SK-N-SH treated with all-trans-retinoic acid at 6 μM for 48 hours (cell line): ENCODE measurements around the gene ABCG2.
A peak's percentile ranks its signal among the peaks of the same experiment; 100 is the strongest.

Experiments
- ATAC-seq: fragments of 200-7000 bp; cut with Tn5 transposase; 3 replicates; pipeline ENCODE4 v1.9.1; 2020; ENCODE audit warnings: mild to moderate bottlenecking, moderate library complexity
- ARNTL ChIP-seq: fragments of 450-650 bp; formaldehyde crosslinking; IDR thresholded peaks from 2 replicates; pipeline ENCODE4 v1.5.0; 2020; ENCODE audit warnings: low read depth, mild to moderate bottlenecking, moderate library complexity, borderline replicate concordance
- BACH2 ChIP-seq: fragments of 250-450 bp; sonication (Bioruptor Pico); IDR thresholded peaks from 2 replicates; pipeline ENCODE4 v1.9.0; 2021; ENCODE audit warnings: mild to moderate bottlenecking, borderline replicate concordance
- CSDC2 ChIP-seq: fragments of 250-450 bp; sonication (Bioruptor Pico); IDR thresholded peaks from 2 replicates; pipeline ENCODE4 v1.5.0; 2020; ENCODE audit warnings: mild to moderate bottlenecking, moderate library complexity
- GLIS3 ChIP-seq: fragments of 250-450 bp; sonication (Bioruptor Pico); IDR thresholded peaks from 2 replicates; pipeline ENCODE4 v1.5.0; 2020; ENCODE audit warnings: mild to moderate bottlenecking, moderate library complexity
- ISL1 ChIP-seq: fragments of 250-450 bp; sonication (Bioruptor Pico); IDR thresholded peaks from 2 replicates; pipeline ENCODE4 v2.1.2; 2022; ENCODE audit warnings: mild to moderate bottlenecking, moderate library complexity
- OSR1 ChIP-seq: fragments of 250-450 bp; sonication (Bioruptor Pico); IDR thresholded peaks from 2 replicates; pipeline ENCODE4 v1.8.0; 2022; ENCODE audit warnings: moderate library complexity, mild to moderate bottlenecking, inconsistent platforms
- PPARA ChIP-seq: fragments of 250-450 bp; sonication (Bioruptor Pico); IDR thresholded peaks from 2 replicates; pipeline ENCODE4 v1.5.0; 2020; ENCODE audit warnings: mild to moderate bottlenecking, borderline replicate concordance
- RARB ChIP-seq: fragments of 250-450 bp; sonication (Bioruptor Pico); IDR thresholded peaks from 2 replicates; pipeline ENCODE4 v1.8.0; 2021; ENCODE audit warnings: mild to moderate bottlenecking, moderate library complexity
- SNAI2 ChIP-seq: fragments of 250-450 bp; sonication (Bioruptor Pico); IDR thresholded peaks from 2 replicates; pipeline ENCODE4 v1.5.0; 2020; ENCODE audit warnings: mild to moderate bottlenecking, moderate library complexity
- TCF4 ChIP-seq: fragments of 250-450 bp; sonication (Bioruptor Pico); IDR thresholded peaks from 2 replicates; pipeline ENCODE4 v1.8.0; 2021; ENCODE audit warnings: mild to moderate bottlenecking, moderate library complexity, borderline replicate concordance
- TOX ChIP-seq: fragments of 250-450 bp; sonication (Bioruptor Pico); IDR thresholded peaks from 2 replicates; pipeline ENCODE4 v1.8.0; 2021; ENCODE audit warnings: mild to moderate bottlenecking, moderate library complexity, borderline replicate concordance
- ZC3H10 ChIP-seq: fragments of 250-450 bp; sonication (Bioruptor Pico); IDR thresholded peaks from 2 replicates; pipeline ENCODE4 v1.5.1; 2021; ENCODE audit warnings: mild to moderate bottlenecking, moderate library complexity
- ZFP3 ChIP-seq: fragments of 250-450 bp; sonication (Bioruptor Pico); IDR thresholded peaks from 2 replicates; pipeline ENCODE4 v1.5.0; 2020; ENCODE audit warnings: mild to moderate bottlenecking, moderate library complexity
- ZFP30 ChIP-seq: fragments of 450-650 bp; formaldehyde crosslinking; IDR thresholded peaks from 2 replicates; pipeline ENCODE4 v1.5.0; 2022; ENCODE audit warnings: mild to moderate bottlenecking, moderate library complexity
- ZNF70 ChIP-seq: fragments of 450-650 bp; formaldehyde crosslinking; IDR thresholded peaks from 2 replicates; pipeline ENCODE4 v1.5.0; 2020; ENCODE audit warnings: mild to moderate bottlenecking, moderate library complexity
- TF ChIP-seq, protein P1 (sequence below): fragments of 250-450 bp; sonication (Bioruptor Pico); IDR thresholded peaks from 2 replicates; pipeline ENCODE4 v1.8.0; 2020; ENCODE audit warnings: mild to moderate bottlenecking, moderate library complexity, borderline replicate concordance
- TF ChIP-seq, protein P2 (sequence below): fragments of 250-450 bp; sonication (Bioruptor Pico); IDR thresholded peaks from 2 replicates; pipeline ENCODE4 v1.5.1; 2021; ENCODE audit warnings: mild to moderate bottlenecking, moderate library complexity
- TF ChIP-seq, protein P3 (sequence below): fragments of 250-450 bp; sonication (Bioruptor Pico); IDR thresholded peaks from 2 replicates; pipeline ENCODE4 v1.5.0; 2020; ENCODE audit warnings: mild to moderate bottlenecking, moderate library complexity
- TF ChIP-seq, protein P4 (sequence below): fragments of 250-450 bp; sonication (Bioruptor Pico); IDR thresholded peaks from 2 replicates; pipeline ENCODE4 v1.5.1; 2020; ENCODE audit warnings: low read depth, mild to moderate bottlenecking, moderate library complexity
- TF ChIP-seq, protein P5 (sequence below): fragments of 250-450 bp; sonication (Bioruptor Pico); IDR thresholded peaks from 2 replicates; pipeline ENCODE4 v1.8.0; 2021; ENCODE audit warnings: low read depth, mild to moderate bottlenecking, moderate library complexity, borderline replicate concordance

Gene ABCG2

DNA sequence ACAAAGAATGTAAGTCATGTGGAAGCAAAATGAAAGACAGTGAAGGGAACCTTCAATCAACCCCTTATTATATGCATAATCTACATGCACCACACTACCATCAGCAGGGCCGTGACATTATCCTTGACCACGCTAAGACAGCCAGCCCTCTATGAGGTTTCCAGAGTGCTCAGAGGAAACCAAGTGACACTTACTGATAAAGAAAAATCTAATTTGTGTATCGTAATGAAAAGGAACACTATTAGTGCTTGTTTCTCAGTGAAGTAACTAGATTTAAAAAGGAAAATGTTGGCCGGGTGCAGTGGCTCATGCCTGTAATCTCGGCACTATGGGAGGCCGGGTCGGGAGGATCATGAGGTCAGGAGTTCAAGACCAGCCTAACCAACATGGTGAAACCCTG is 56.4 kb downstream of the ABCG2 start:
- no peak for ATAC-seq
- TF ChIP-seq TCF4 (CRISPR knock-in tag) (peak; percentile 75), OSR1 (no peak), SNAI2 (CRISPR knock-in tag) (peak; percentile 81), ZNF70 (CRISPR knock-in tag) (no peak), PPARA (CRISPR knock-in tag) (no peak), ZFP3 (CRISPR knock-in tag) (peak; percentile 91), RARB (CRISPR knock-in tag) (no peak), ISL1 (CRISPR knock-in tag) (peak; percentile 94), GLIS3 (CRISPR knock-in tag) (no peak)
- TF ChIP-seq, protein P1, sequence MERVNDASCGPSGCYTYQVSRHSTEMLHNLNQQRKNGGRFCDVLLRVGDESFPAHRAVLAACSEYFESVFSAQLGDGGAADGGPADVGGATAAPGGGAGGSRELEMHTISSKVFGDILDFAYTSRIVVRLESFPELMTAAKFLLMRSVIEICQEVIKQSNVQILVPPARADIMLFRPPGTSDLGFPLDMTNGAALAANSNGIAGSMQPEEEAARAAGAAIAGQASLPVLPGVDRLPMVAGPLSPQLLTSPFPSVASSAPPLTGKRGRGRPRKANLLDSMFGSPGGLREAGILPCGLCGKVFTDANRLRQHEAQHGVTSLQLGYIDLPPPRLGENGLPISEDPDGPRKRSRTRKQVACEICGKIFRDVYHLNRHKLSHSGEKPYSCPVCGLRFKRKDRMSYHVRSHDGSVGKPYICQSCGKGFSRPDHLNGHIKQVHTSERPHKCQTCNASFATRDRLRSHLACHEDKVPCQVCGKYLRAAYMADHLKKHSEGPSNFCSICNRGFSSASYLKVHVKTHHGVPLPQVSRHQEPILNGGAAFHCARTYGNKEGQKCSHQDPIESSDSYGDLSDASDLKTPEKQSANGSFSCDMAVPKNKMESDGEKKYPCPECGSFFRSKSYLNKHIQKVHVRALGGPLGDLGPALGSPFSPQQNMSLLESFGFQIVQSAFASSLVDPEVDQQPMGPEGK, result no peak
- TF ChIP-seq, protein P2, sequence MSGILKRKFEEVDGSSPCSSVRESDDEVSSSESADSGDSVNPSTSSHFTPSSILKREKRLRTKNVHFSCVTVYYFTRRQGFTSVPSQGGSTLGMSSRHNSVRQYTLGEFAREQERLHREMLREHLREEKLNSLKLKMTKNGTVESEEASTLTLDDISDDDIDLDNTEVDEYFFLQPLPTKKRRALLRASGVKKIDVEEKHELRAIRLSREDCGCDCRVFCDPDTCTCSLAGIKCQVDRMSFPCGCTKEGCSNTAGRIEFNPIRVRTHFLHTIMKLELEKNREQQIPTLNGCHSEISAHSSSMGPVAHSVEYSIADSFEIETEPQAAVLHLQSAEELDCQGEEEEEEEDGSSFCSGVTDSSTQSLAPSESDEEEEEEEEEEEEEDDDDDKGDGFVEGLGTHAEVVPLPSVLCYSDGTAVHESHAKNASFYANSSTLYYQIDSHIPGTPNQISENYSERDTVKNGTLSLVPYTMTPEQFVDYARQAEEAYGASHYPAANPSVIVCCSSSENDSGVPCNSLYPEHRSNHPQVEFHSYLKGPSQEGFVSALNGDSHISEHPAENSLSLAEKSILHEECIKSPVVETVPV (CRISPR knock-in tag), result no peak
- TF ChIP-seq, protein P3, sequence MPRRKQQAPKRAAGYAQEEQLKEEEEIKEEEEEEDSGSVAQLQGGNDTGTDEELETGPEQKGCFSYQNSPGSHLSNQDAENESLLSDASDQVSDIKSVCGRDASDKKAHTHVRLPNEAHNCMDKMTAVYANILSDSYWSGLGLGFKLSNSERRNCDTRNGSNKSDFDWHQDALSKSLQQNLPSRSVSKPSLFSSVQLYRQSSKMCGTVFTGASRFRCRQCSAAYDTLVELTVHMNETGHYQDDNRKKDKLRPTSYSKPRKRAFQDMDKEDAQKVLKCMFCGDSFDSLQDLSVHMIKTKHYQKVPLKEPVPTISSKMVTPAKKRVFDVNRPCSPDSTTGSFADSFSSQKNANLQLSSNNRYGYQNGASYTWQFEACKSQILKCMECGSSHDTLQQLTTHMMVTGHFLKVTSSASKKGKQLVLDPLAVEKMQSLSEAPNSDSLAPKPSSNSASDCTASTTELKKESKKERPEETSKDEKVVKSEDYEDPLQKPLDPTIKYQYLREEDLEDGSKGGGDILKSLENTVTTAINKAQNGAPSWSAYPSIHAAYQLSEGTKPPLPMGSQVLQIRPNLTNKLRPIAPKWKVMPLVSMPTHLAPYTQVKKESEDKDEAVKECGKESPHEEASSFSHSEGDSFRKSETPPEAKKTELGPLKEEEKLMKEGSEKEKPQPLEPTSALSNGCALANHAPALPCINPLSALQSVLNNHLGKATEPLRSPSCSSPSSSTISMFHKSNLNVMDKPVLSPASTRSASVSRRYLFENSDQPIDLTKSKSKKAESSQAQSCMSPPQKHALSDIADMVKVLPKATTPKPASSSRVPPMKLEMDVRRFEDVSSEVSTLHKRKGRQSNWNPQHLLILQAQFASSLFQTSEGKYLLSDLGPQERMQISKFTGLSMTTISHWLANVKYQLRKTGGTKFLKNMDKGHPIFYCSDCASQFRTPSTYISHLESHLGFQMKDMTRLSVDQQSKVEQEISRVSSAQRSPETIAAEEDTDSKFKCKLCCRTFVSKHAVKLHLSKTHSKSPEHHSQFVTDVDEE (CRISPR knock-in tag), result peak; percentile 71; the same call in 1 of the 2 replicates
- TF ChIP-seq, all 23 proteins: peak for 5

DNA sequence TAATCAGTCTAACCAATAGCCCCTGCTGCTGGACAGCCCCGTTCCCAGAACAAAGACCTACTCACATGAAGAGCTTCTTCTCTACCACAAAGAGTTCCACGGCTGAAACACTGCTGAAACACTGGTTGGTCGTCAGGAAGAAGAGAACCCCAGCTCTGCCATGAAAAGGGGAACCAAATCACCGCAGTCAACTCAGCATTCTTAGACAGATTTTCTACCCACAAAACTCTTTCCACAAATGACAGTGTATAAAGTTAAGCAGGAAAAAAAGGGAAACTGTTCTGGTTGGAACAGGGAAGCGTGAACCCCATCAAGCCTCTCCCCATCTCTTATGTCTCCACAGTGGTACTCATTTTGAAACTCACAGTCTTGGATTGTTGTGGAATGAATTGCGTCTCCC is 57.3 kb downstream of the ABCG2 start:
- ATAC-seq, result no peak
- TF ChIP-seq ZC3H10 (CRISPR knock-in tag), result no peak
- no peak for TF ChIP-seq SNAI2 (CRISPR knock-in tag)
- TF ChIP-seq, protein P2 (CRISPR knock-in tag), result no peak
- no peak for TF ChIP-seq PPARA (CRISPR knock-in tag)
- TF ChIP-seq ZNF70 (CRISPR knock-in tag), result no peak
- no peak for TF ChIP-seq ZFP3 (CRISPR knock-in tag)
- no peak for TF ChIP-seq TOX (CRISPR knock-in tag)
- TF ChIP-seq, protein P4, sequence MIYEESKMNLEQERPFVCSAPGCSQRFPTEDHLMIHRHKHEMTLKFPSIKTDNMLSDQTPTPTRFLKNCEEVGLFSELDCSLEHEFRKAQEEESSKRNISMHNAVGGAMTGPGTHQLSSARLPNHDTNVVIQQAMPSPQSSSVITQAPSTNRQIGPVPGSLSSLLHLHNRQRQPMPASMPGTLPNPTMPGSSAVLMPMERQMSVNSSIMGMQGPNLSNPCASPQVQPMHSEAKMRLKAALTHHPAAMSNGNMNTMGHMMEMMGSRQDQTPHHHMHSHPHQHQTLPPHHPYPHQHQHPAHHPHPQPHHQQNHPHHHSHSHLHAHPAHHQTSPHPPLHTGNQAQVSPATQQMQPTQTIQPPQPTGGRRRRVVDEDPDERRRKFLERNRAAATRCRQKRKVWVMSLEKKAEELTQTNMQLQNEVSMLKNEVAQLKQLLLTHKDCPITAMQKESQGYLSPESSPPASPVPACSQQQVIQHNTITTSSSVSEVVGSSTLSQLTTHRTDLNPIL, result no peak
- TF ChIP-seq OSR1, result no peak
- TF ChIP-seq CSDC2 (CRISPR knock-in tag), result no peak
- no peak for TF ChIP-seq BACH2 (CRISPR knock-in tag)
- TF ChIP-seq, protein P5, sequence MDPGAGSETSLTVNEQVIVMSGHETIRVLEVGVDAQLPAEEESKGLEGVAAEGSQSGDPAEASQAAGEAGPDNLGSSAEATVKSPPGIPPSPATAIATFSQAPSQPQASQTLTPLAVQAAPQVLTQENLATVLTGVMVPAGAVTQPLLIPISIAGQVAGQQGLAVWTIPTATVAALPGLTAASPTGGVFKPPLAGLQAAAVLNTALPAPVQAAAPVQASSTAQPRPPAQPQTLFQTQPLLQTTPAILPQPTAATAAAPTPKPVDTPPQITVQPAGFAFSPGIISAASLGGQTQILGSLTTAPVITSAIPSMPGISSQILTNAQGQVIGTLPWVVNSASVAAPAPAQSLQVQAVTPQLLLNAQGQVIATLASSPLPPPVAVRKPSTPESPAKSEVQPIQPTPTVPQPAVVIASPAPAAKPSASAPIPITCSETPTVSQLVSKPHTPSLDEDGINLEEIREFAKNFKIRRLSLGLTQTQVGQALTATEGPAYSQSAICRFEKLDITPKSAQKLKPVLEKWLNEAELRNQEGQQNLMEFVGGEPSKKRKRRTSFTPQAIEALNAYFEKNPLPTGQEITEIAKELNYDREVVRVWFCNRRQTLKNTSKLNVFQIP (CRISPR knock-in tag), result no peak
- TF ChIP-seq ISL1 (CRISPR knock-in tag), result no peak
- no peak for TF ChIP-seq ZFP30
- no peak for TF ChIP-seq ARNTL (CRISPR knock-in tag)
